Hepatocyte (in vitro differentiated cells): Measurements from ENCODE around the gene MAP4K5. TPM values are rescaled to one million over a fixed set of nuclear protein-coding genes. Genes with fewer than 3 reads are reported as not detected.
"Not testable (repeated sequence)": the region's sequence is repeated elsewhere in the genome, so short reads cannot be mapped to it uniquely, and the experiment has no call there.

ENCODE experiments used
- DNase-seq: peaks from one replicate; pipeline ENCODE4 v3.0.0-alpha.2; 2016; ENCODE audit warnings: low spot score
- H2AFZ ChIP-seq: fragments of 200-600 bp; sonication (generic); 2 replicates; pipeline ENCODE4 v1.6.0; 2016; ENCODE audit warnings: antibody characterized with exemption, mild to moderate bottlenecking
- H3K27ac ChIP-seq: fragments of 200-600 bp; sonication (generic); 2 replicates; pipeline ENCODE4 v1.5.1; 2016; ENCODE audit warnings: mild to moderate bottlenecking
- H3K27me3 ChIP-seq: fragments of 200-600 bp; sonication (generic); 2 replicates; pipeline ENCODE4 v1.6.1; 2016
- H3K36me3 ChIP-seq: fragments of 200-600 bp; sonication (generic); replicated peaks from 2 replicates; pipeline ENCODE4 v1.5.1; 2016; ENCODE audit warnings: low read depth; ENCODE audit not compliant: insufficient read depth
- H3K4me1 ChIP-seq: fragments of 200-600 bp; sonication (generic); 2 replicates; pipeline ENCODE4 v1.5.1; 2016; ENCODE audit warnings: mild to moderate bottlenecking, moderate library complexity; ENCODE audit not compliant: insufficient read depth
- H3K4me2 ChIP-seq: fragments of 200-600 bp; sonication (generic); 2 replicates; pipeline ENCODE4 v1.6.0; 2016
- H3K4me3 ChIP-seq: fragments of 200-600 bp; sonication (generic); 2 replicates; pipeline ENCODE4 v1.5.1; 2016; ENCODE audit warnings: mild to moderate bottlenecking
- H3K79me2 ChIP-seq: fragments of 200-600 bp; sonication (generic); 2 replicates; pipeline ENCODE4 v1.6.0; 2017; ENCODE audit warnings: mild to moderate bottlenecking
- H3K9me2 ChIP-seq: fragments of 200-600 bp; sonication (generic); replicated peaks from 2 replicates; pipeline ENCODE4 v1.6.0; 2017; ENCODE audit warnings: mild to moderate bottlenecking; ENCODE audit not compliant: insufficient read depth
- H3K9me3 ChIP-seq: fragments of 200-600 bp; sonication (generic); 2 replicates; pipeline ENCODE4 v1.5.1; 2016; ENCODE audit warnings: low read depth, mild to moderate bottlenecking
- H4K20me1 ChIP-seq: fragments of 200-600 bp; sonication (generic); 2 replicates; pipeline ENCODE4 v1.6.0; 2016; ENCODE audit warnings: mild to moderate bottlenecking; ENCODE audit not compliant: insufficient read depth, poor library complexity, severe bottlenecking
- EZH2 ChIP-seq: fragments of 200-600 bp; sonication (generic); IDR thresholded peaks from 2 replicates; pipeline ENCODE4 v1.6.1; 2016; ENCODE audit warnings: antibody characterized with exemption, mild to moderate bottlenecking, borderline replicate concordance
- EZH2phosphoT487 ChIP-seq: fragments of 200-600 bp; sonication (generic); IDR thresholded peaks from one replicate; pipeline ENCODE4 v1.6.1; 2018; ENCODE audit warnings: antibody characterized with exemption, mild to moderate bottlenecking, low read depth, moderate library complexity; ENCODE audit not compliant: unreplicated experiment, severe bottlenecking
- WGBS: methylation state at CpG from one replicate; pipeline ENCODE4 v1.1.6; 2016; ENCODE audit warnings: low lambda C conversion rate; ENCODE audit errors: missing lambda C conversion rate; 5-methylcytosine and 5-hydroxymethylcytosine counted together
- polyA plus RNA-seq: library from polyadenylated mRNA; unstranded; fragments of >200 nt; fragmentation: Nextera tagmentation; extraction: Ambion mirVana; gene quantifications from 2 replicates; pipeline ENCODE4 v1.2.1, GENCODE V29; 2016
- total RNA-seq: library from RNA; depleted of rRNA; stranded (reverse); fragments of >200 nt; gene quantifications from 2 replicates; pipeline ENCODE4 v1.2.3, GENCODE V29; 2014
- TF ChIP-seq, protein P1 (sequence below): fragments of 200-600 bp; sonication (generic); IDR thresholded peaks from 2 replicates; pipeline ENCODE4 v1.5.1; 2016; ENCODE audit warnings: antibody characterized with exemption, mild to moderate bottlenecking; ENCODE audit not compliant: poor library complexity

The MAP4K5 gene
- total and polyA plus RNA-seq, 2 experiments from 2014 or later = 41.0 to 98.6 TPM

DNA sequence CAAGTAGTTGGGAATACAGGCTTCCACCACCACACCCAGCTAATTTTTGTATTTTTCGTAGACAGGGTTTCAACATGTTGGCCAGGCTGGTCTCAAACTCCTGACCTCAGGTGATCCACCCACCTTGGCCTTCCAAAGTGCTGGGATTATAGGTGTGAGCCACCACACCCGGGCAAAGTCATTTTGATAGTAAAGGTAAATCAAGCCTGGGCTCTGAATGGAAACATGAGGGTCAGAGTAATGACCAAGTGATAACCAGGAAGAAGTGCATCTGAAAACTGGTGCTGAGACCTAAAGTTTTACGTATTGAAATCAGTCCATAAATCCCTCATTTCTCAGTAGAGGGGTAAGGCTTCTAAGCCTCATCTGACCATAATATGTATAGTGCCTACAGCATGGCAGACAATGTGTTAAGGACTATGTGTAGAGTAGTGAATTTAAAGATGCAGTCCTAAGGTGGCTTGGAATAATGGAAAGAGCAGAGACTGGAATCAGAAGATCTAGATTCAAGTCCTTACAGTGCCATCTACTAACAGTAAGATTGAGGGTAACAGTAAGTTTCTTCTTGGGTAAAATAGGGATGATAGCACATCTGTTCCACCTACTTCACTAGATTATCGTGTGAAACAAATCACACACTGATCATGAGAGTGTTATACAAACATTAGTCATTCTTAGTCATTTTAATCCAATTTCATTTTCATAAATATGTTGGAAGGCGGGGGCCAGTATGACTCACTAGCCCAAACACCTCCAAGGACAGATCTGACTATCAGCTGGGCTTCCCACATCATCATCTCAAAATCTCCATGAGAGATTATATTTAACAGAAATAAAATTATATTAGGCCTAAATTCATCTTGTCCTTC, 11.2 kb downstream of the MAP4K5 start:
- TF ChIP-seq, protein P1, sequence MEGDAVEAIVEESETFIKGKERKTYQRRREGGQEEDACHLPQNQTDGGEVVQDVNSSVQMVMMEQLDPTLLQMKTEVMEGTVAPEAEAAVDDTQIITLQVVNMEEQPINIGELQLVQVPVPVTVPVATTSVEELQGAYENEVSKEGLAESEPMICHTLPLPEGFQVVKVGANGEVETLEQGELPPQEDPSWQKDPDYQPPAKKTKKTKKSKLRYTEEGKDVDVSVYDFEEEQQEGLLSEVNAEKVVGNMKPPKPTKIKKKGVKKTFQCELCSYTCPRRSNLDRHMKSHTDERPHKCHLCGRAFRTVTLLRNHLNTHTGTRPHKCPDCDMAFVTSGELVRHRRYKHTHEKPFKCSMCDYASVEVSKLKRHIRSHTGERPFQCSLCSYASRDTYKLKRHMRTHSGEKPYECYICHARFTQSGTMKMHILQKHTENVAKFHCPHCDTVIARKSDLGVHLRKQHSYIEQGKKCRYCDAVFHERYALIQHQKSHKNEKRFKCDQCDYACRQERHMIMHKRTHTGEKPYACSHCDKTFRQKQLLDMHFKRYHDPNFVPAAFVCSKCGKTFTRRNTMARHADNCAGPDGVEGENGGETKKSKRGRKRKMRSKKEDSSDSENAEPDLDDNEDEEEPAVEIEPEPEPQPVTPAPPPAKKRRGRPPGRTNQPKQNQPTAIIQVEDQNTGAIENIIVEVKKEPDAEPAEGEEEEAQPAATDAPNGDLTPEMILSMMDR = no peak
- TF ChIP-seq EZH2 (no peak), EZH2phosphoT487 (no peak)
- Histone ChIP-seq H3K4me3 (no peak overlapping the region), H3K27ac (peak overlapping the region; percentile 61), H3K4me1 (peaks cover 11% of the 10 kb centered on the region), H4K20me1 (peaks cover 80% of the 10 kb centered on the region), H2AFZ (no peak overlapping the region), H3K9me2 (no peaks in the 10 kb centered on the region), H3K4me2 (no peak overlapping the region), H3K27me3 (no peaks in the 10 kb centered on the region), H3K9me3 (no peaks in the 10 kb centered on the region), H3K36me3 (no peaks in the 10 kb centered on the region), H3K79me2 (peaks cover 100% of the 10 kb centered on the region)
- 67% methylated on average over 5 of the region's 5 CpGs for WGBS
- DNase-seq = no peak

DNA sequence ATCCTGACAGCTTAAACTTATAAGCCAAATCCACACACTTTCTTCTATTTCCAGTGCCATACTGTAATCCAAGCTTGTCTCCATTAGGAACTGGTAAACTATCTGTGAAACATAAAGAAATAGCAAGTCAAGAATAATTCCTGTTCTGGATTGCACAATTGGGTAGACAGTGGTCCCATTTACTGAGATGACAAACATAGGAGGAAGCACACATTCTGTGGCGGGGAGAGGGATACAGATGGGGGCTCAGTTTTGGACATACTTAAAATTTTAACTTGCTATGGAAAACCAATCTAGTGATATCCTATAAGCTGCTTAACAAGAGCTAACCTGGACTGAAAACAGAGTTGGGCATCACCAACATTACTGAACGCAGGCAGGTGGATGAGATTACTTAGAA, 16.3 kb downstream of the MAP4K5 start:
- WGBS = 93% methylated on average over 2 of the region's 2 CpGs
- Histone ChIP-seq H2AFZ (no peak overlapping the region), H3K4me2 (no peak overlapping the region), H3K9me3 (no peaks in the 10 kb centered on the region), H3K27ac (no peak overlapping the region), H3K9me2 (no peaks in the 10 kb centered on the region), H4K20me1 (peaks cover 57% of the 10 kb centered on the region), H3K27me3 (no peaks in the 10 kb centered on the region), H3K4me1 (peaks cover 2% of the 10 kb centered on the region), H3K79me2 (peaks cover 100% of the 10 kb centered on the region), H3K36me3 (no peaks in the 10 kb centered on the region), H3K4me3 (no peak overlapping the region)
- TF ChIP-seq, protein P1 = no peak
- TF ChIP-seq EZH2 (no peak), EZH2phosphoT487 (no peak)
- no peak for DNase-seq

- H4K20me1 ChIP-seq = peaks cover 28% of the 10 kb centered on the region
- no peaks in the 10 kb centered on the region for H3K36me3 ChIP-seq
- 98% methylated on average over 4 of the region's 4 CpGs for WGBS
- H2AFZ ChIP-seq = no peak overlapping the region
- no peak for DNase-seq
- H3K27ac ChIP-seq = no peak overlapping the region
- no peaks in the 10 kb centered on the region for H3K9me3 ChIP-seq
- no peaks in the 10 kb centered on the region for H3K9me2 ChIP-seq
- H3K4me2 ChIP-seq = no peak overlapping the region
- H3K4me1 ChIP-seq = no peaks in the 10 kb centered on the region
- no peak overlapping the region for H3K4me3 ChIP-seq
- H3K79me2 ChIP-seq = peaks cover 96% of the 10 kb centered on the region
- no peaks in the 10 kb centered on the region for H3K27me3 ChIP-seq
- TF ChIP-seq EZH2phosphoT487 = no peak
Observed at GRCh38 chr14:50512463-50512862, 19.9 kb downstream of the MAP4K5 start.

DNA sequence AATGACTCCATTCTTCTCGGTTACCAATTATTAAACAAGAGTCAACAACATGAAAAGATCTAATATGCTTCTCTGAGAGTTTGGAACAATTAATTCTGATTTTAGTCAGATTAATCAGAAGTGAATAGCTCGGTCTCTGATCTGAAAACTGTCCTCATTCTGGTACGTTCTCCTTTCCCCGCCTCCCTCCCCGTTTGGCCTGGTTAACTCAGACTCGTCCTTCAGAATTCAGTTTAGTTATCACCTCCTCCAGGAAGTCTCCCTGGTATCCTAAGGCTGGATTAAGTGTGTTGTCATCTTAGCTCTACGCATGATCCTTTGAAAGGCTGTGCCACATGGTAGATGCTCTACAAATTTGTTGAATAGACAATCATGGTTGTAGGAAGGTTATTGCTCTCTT, 22.2 kb downstream of the MAP4K5 start:
- Histone ChIP-seq H3K79me2 (peaks cover 92% of the 10 kb centered on the region), H3K4me3 (no peak overlapping the region), H3K4me2 (no peak overlapping the region), H3K9me2 (no peaks in the 10 kb centered on the region), H2AFZ (no peak overlapping the region), H3K9me3 (no peaks in the 10 kb centered on the region), H3K27ac (no peak overlapping the region), H3K27me3 (no peaks in the 10 kb centered on the region), H3K36me3 (no peaks in the 10 kb centered on the region), H3K4me1 (no peaks in the 10 kb centered on the region), H4K20me1 (peaks cover 15% of the 10 kb centered on the region)
- TF ChIP-seq EZH2phosphoT487 (no peak), EZH2 (no peak)
- TF ChIP-seq, protein P1 = no peak
- no peak for DNase-seq
- WGBS = 88% methylated on average over 7 of the region's 7 CpGs

GRCh38 chr14:50507078-50507477, 25.3 kb downstream of the MAP4K5 start:
- not testable (repeated sequence) for H3K27me3 ChIP-seq, H3K9me3 ChIP-seq, H2AFZ ChIP-seq, H3K4me1 ChIP-seq, H4K20me1 ChIP-seq, H3K4me2 ChIP-seq, H3K36me3 ChIP-seq, H3K4me3 ChIP-seq, H3K27ac ChIP-seq, H3K9me2 ChIP-seq, DNase-seq
- H3K79me2 ChIP-seq = peaks cover 68% of the 10 kb centered on the region
- WGBS = 85% methylated on average over 1 of the region's 1 CpG
